Adrenal gland (tissue), 5 donors: ENCODE data around the gene QSOX2.

Source experiments
- CTCF ChIP-seq, 6 experiments: fragments of 450-650 bp in 4 of 6; fragments of 200-600 bp in 2 of 6; sonication (generic) in 1 of 6; IDR thresholded peaks; 1 replicate in 5 of 6; 2 replicates in 1 of 6; pipeline versions ENCODE4 v1.5.1 to v1.8.0; 2016 to 2021; ENCODE audit warnings: antibody characterized with exemption in 6 of 6, mild to moderate bottlenecking in 2 of 6, moderate library complexity in 1 of 6
- POLR2A ChIP-seq, 2 donors: fragments of 450-650 bp; IDR thresholded peaks; one replicate each; pipeline ENCODE4 v1.6.1; 2017; ENCODE audit warnings: antibody characterized with exemption in 2 of 2, mild to moderate bottlenecking in 2 of 2, moderate library complexity in 1 of 2
- donor health status: DM: no; HTN: no; CAD: no.

GRCh38 chr9:136204838-136205706, 40.5 kb downstream of the QSOX2 start, which contains the start of gene LHX3:
- TF ChIP-seq CTCF (IDR thresholded peaks at IDR 0.05) (no peak), POLR2A (IDR thresholded peaks at IDR 0.05) (no peak)
